Panc1 (cell line): ENCODE results near the gene SLC38A9.

Experiments used
- POLR2AphosphoS5 ChIP-seq: IDR thresholded peaks from 2 replicates; pipeline ENCODE4 v1.6.1; 2012; ENCODE audit warnings: mild to moderate bottlenecking, low read depth, low read length, moderate library complexity
- SIN3A ChIP-seq: IDR thresholded peaks from 2 replicates; pipeline ENCODE4 v1.6.1; 2012; ENCODE audit warnings: low read depth, mild to moderate bottlenecking, low read length, moderate library complexity, borderline replicate concordance; ENCODE audit not compliant: insufficient read depth
- TCF7L2 ChIP-seq: IDR thresholded peaks from 2 replicates; pipeline ENCODE4 v1.6.1; 2011; ENCODE audit warnings: mild to moderate bottlenecking, low read depth, low read length, inconsistent platforms
- TF ChIP-seq, protein P1 (sequence below): fragments of 450-650 bp; IDR thresholded peaks from 2 replicates; pipeline ENCODE4 v1.5.1; 2017; ENCODE audit warnings: mild to moderate bottlenecking
- TF ChIP-seq, protein P2 (sequence below), 2 experiments: IDR thresholded peaks; 2 replicates each; pipeline ENCODE4 v1.6.1; 2011 to 2012; ENCODE audit warnings: low read depth in 2 of 2, control low read depth in 1 of 2, low read length in 1 of 2, mild to moderate bottlenecking in 1 of 2, moderate library complexity in 1 of 2; ENCODE audit not compliant: insufficient read depth in 1 of 2

DNA sequence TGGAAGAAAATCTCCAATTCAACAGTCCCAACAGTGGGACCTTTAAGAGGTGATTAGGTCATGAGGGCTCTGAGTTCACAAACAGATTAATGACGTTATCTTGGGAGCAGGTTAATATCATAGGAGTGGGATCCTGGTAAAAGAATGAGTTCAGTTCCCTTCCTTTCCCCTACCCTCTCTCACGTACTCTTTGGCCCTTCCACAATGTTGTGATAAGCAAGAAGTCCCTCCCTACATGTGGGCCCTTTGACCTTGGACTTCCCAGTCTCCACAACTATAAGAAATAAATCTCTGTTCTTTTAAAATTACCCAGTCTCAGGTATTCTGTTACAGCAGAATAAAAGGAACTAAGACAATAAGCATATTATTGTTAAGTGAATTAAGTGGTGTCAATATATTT lies 37.8 kb downstream of the SLC38A9 start:
- TF ChIP-seq, protein P1, sequence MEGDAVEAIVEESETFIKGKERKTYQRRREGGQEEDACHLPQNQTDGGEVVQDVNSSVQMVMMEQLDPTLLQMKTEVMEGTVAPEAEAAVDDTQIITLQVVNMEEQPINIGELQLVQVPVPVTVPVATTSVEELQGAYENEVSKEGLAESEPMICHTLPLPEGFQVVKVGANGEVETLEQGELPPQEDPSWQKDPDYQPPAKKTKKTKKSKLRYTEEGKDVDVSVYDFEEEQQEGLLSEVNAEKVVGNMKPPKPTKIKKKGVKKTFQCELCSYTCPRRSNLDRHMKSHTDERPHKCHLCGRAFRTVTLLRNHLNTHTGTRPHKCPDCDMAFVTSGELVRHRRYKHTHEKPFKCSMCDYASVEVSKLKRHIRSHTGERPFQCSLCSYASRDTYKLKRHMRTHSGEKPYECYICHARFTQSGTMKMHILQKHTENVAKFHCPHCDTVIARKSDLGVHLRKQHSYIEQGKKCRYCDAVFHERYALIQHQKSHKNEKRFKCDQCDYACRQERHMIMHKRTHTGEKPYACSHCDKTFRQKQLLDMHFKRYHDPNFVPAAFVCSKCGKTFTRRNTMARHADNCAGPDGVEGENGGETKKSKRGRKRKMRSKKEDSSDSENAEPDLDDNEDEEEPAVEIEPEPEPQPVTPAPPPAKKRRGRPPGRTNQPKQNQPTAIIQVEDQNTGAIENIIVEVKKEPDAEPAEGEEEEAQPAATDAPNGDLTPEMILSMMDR = no peak
- TF ChIP-seq, protein P2, sequence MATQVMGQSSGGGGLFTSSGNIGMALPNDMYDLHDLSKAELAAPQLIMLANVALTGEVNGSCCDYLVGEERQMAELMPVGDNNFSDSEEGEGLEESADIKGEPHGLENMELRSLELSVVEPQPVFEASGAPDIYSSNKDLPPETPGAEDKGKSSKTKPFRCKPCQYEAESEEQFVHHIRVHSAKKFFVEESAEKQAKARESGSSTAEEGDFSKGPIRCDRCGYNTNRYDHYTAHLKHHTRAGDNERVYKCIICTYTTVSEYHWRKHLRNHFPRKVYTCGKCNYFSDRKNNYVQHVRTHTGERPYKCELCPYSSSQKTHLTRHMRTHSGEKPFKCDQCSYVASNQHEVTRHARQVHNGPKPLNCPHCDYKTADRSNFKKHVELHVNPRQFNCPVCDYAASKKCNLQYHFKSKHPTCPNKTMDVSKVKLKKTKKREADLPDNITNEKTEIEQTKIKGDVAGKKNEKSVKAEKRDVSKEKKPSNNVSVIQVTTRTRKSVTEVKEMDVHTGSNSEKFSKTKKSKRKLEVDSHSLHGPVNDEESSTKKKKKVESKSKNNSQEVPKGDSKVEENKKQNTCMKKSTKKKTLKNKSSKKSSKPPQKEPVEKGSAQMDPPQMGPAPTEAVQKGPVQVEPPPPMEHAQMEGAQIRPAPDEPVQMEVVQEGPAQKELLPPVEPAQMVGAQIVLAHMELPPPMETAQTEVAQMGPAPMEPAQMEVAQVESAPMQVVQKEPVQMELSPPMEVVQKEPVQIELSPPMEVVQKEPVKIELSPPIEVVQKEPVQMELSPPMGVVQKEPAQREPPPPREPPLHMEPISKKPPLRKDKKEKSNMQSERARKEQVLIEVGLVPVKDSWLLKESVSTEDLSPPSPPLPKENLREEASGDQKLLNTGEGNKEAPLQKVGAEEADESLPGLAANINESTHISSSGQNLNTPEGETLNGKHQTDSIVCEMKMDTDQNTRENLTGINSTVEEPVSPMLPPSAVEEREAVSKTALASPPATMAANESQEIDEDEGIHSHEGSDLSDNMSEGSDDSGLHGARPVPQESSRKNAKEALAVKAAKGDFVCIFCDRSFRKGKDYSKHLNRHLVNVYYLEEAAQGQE (IDR thresholded peaks at IDR 0.05; ENCODE audit: insufficient read depth in 1 of 2, low read depth in 2 of 2, low read length in 1 of 2) = no peak
- TF ChIP-seq TCF7L2 = no peak
- no peak for TF ChIP-seq POLR2AphosphoS5
- no peak for TF ChIP-seq SIN3A
